ENCODE data around the gene GABRA6.

Gene GABRA6

DNA sequence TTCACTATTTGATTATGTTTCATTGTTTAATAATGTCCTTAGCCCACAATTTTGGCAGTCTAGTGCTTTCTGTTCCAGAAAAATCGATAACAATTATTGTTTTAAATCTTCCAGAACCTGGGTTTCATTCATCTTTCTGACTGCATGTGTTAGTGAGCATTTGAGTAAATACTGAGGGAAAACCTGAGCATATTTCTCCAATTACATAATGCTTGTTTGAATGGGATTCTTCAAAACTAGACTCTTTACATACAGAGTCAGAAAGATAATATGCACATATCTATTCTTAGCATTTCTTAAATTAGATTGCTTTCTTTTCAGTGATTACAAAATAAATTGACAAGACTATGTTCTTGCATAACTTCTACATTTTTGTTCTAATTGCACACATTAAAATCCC, 21.9 kb downstream of the GABRA6 start:
- Histone ChIP-seq H3K27ac (no peak overlapping the region), H3K36me3 (ENCODE audit: control insufficient read depth, insufficient read depth, low read length) (no peaks in the 10 kb centered on the region), H3K79me2 (no peaks in the 10 kb centered on the region), H3K9ac (no peak overlapping the region), H3K4me1 (no peaks in the 10 kb centered on the region), H3K4me2 (ENCODE audit: low read length) (no peak overlapping the region), H2AFZ (no peak overlapping the region), H3K27me3 (ENCODE audit: control insufficient read depth, insufficient read depth, low read length) (no peaks in the 10 kb centered on the region), H3K4me3 (ENCODE audit: low read depth, low read length) (no peak overlapping the region), H3K9me3 (ENCODE audit: control insufficient read depth, low read length) (no peaks in the 10 kb centered on the region)
- TF ChIP-seq, protein P1, sequence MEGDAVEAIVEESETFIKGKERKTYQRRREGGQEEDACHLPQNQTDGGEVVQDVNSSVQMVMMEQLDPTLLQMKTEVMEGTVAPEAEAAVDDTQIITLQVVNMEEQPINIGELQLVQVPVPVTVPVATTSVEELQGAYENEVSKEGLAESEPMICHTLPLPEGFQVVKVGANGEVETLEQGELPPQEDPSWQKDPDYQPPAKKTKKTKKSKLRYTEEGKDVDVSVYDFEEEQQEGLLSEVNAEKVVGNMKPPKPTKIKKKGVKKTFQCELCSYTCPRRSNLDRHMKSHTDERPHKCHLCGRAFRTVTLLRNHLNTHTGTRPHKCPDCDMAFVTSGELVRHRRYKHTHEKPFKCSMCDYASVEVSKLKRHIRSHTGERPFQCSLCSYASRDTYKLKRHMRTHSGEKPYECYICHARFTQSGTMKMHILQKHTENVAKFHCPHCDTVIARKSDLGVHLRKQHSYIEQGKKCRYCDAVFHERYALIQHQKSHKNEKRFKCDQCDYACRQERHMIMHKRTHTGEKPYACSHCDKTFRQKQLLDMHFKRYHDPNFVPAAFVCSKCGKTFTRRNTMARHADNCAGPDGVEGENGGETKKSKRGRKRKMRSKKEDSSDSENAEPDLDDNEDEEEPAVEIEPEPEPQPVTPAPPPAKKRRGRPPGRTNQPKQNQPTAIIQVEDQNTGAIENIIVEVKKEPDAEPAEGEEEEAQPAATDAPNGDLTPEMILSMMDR (IDR thresholded peaks at IDR 0.05), result no peak

DNA sequence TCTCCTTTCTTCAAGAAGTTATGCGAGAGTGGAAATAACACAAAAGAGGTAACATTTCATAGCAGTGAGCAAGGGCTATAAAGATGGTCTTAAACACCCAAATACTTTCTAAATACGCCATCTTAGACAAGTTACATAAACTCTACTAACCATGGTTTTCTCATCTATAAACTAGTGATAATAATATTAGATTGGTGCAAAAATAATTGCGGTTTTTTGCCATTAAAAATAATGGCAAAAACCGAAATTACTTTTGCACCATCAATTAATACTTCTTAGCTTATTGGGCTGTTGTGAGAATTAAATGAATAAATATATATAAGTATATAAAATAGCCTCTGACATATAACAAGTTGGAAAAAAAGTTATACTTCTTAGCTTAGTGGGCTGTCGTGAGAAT, 23.7 kb downstream of the GABRA6 start:
- no peak overlapping the region for H3K27ac ChIP-seq
- H3K79me2 ChIP-seq, result no peaks in the 10 kb centered on the region
- H3K9me3 ChIP-seq (ENCODE audit: control insufficient read depth, low read length), result no peaks in the 10 kb centered on the region
- H3K4me1 ChIP-seq, result no peaks in the 10 kb centered on the region
- no peak overlapping the region for H2AFZ ChIP-seq
- TF ChIP-seq, protein P1 (IDR thresholded peaks at IDR 0.05), result no peak
- no peak overlapping the region for H3K4me3 ChIP-seq (ENCODE audit: low read depth, low read length)
- no peaks in the 10 kb centered on the region for H3K27me3 ChIP-seq (ENCODE audit: control insufficient read depth, insufficient read depth, low read length)
- no peak overlapping the region for H3K9ac ChIP-seq
- no peak overlapping the region for H3K4me2 ChIP-seq (ENCODE audit: low read length)
- H3K36me3 ChIP-seq (ENCODE audit: control insufficient read depth, insufficient read depth, low read length), result no peaks in the 10 kb centered on the region

DNA sequence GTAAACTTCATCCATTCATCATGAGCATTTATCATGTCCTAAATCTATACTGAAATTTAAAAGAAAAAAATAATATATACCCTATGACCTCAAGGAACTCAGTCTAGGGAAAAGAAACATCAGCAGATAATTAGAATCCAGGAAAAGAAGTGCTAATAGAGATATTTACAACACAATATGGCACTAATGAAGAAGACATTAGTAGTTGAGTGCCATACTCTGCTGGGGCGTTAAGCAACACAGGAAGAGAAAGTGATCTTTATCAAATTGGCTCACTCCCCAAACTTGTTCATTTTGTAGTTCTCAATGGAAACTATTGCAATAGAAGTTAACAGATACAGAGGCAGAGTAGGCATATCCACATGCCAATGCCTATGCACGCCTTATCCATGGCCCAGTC, 27.5 kb downstream of the GABRA6 start:
- Histone ChIP-seq H3K9me3 (ENCODE audit: control insufficient read depth, low read length) (no peaks in the 10 kb centered on the region), H3K27me3 (ENCODE audit: control insufficient read depth, insufficient read depth, low read length) (no peaks in the 10 kb centered on the region), H3K4me1 (no peaks in the 10 kb centered on the region), H3K4me3 (ENCODE audit: low read depth, low read length) (no peak overlapping the region), H3K36me3 (ENCODE audit: control insufficient read depth, insufficient read depth, low read length) (no peaks in the 10 kb centered on the region), H3K27ac (no peak overlapping the region), H3K4me2 (ENCODE audit: low read length) (no peak overlapping the region), H3K79me2 (no peaks in the 10 kb centered on the region), H2AFZ (no peak overlapping the region), H3K9ac (no peak overlapping the region)
- TF ChIP-seq, protein P1 (IDR thresholded peaks at IDR 0.05), result no peak

DNA sequence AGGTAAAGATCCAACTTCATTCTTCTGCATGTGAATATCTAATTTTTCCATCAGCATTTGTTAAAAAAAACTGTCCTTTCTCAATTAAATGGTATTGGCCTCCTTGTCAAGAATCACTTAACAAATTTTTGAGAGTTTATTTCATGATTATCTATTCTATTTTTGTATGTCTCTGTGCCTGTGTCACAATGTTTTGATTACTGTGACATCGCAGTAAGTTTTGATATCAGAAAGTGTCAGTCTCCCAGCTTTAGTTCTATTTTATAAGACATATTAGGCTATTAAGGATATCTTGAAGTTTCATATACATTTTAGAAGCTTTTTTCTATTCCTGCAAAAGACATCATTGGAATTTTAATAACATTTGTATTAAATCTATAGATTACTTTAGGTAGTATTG, 33.6 kb downstream of the GABRA6 start:
- H3K9ac ChIP-seq, result no peak overlapping the region
- no peaks in the 10 kb centered on the region for H3K9me3 ChIP-seq (ENCODE audit: control insufficient read depth, low read length)
- no peak overlapping the region for H3K4me3 ChIP-seq (ENCODE audit: low read depth, low read length)
- H3K79me2 ChIP-seq, result no peaks in the 10 kb centered on the region
- no peak overlapping the region for H2AFZ ChIP-seq
- TF ChIP-seq, protein P1 (IDR thresholded peaks at IDR 0.05), result no peak
- no peaks in the 10 kb centered on the region for H3K4me1 ChIP-seq
- H3K4me2 ChIP-seq (ENCODE audit: low read length), result no peak overlapping the region
- no peaks in the 10 kb centered on the region for H3K36me3 ChIP-seq (ENCODE audit: control insufficient read depth, insufficient read depth, low read length)
- H3K27ac ChIP-seq, result no peak overlapping the region
- no peaks in the 10 kb centered on the region for H3K27me3 ChIP-seq (ENCODE audit: control insufficient read depth, insufficient read depth, low read length)

DNA sequence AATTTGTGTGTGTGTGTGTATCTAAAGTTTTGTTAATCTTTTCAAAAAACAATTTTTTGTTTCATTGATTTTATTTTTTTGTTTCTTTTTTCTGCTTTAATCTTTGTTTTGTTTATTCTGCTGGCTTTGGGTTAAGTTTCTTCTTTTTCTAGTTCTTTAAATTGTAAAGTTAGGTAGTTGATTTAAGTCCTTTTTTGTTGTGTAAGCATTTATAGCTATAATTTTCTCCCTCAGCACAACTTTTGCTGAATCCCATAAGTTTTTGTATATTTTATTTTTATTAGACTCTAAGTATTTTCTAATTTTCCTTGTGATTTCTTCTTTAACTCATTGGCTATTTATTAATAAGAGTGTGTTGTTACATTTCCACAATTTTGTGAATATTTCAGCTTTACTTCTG, 34.9 kb downstream of the GABRA6 start:
- Histone ChIP-seq H2AFZ (no peak overlapping the region), H3K9me3 (ENCODE audit: control insufficient read depth, low read length) (no peaks in the 10 kb centered on the region), H3K4me1 (no peaks in the 10 kb centered on the region), H3K79me2 (no peaks in the 10 kb centered on the region), H3K27ac (no peak overlapping the region), H3K9ac (no peak overlapping the region), H3K4me2 (ENCODE audit: low read length) (no peak overlapping the region), H3K4me3 (ENCODE audit: low read depth, low read length) (no peak overlapping the region), H3K36me3 (ENCODE audit: control insufficient read depth, insufficient read depth, low read length) (no peaks in the 10 kb centered on the region), H3K27me3 (ENCODE audit: control insufficient read depth, insufficient read depth, low read length) (no peaks in the 10 kb centered on the region)
- TF ChIP-seq, protein P1 (IDR thresholded peaks at IDR 0.05), result no peak
